ENCODE measurements around the gene SORD.
"Not testable (repeated sequence)": the region's sequence is repeated elsewhere in the genome, so short reads cannot be mapped to it uniquely, and the experiment has no call there.

Gene SORD

GRCh38 chr15:45024649-45025048 is 1.7 kb downstream of the SORD start:
- not testable (repeated sequence) for DNase-seq (ENCODE audit: low spot score)

GRCh38 chr15:45025627-45026026 is 2.6 kb downstream of the SORD start:
- not testable (repeated sequence) for DNase-seq (ENCODE audit: low spot score)

- DNase-seq (ENCODE audit: low spot score), result no peak
These were observed 3.7 kb downstream of the SORD start for GRCh38 chr15:45026651-45027190.

- no peak for DNase-seq (ENCODE audit: low spot score)
These were observed 4.2 kb downstream of the SORD start for GRCh38 chr15:45027220-45027619.

- DNase-seq (ENCODE audit: low spot score), result no peak
These were observed 7.7 kb downstream of the SORD start for GRCh38 chr15:45030743-45031142.

- not testable (repeated sequence) for DNase-seq (ENCODE audit: low spot score)
These were observed 8.6 kb downstream of the SORD start for GRCh38 chr15:45031522-45032028.

GRCh38 chr15:45032501-45032900 is 9.5 kb downstream of the SORD start:
- DNase-seq (ENCODE audit: low spot score), result not testable (repeated sequence)

- DNase-seq (ENCODE audit: low spot score), result not testable (repeated sequence)
These were observed 11.1 kb downstream of the SORD start for GRCh38 chr15:45034087-45034486.

- DNase-seq (ENCODE audit: low spot score), result not testable (repeated sequence)
These were observed 11.8 kb downstream of the SORD start for GRCh38 chr15:45034600-45035375.

- peak; percentile 70 for DNase-seq (ENCODE audit: low spot score)
These were observed 14.1 kb downstream of the SORD start for GRCh38 chr15:45036812-45037781.

GRCh38 chr15:45037936-45038335 is 14.9 kb downstream of the SORD start:
- DNase-seq (ENCODE audit: low spot score), result no peak

- DNase-seq (ENCODE audit: low spot score), result not testable (repeated sequence)
These were observed 17.4 kb downstream of the SORD start for GRCh38 chr15:45040396-45040795.

- DNase-seq (ENCODE audit: low spot score), result not testable (repeated sequence)
These were observed 18.5 kb downstream of the SORD start for GRCh38 chr15:45041538-45041937.

- DNase-seq (ENCODE audit: low spot score), result not testable (repeated sequence)
These were observed 19.9 kb downstream of the SORD start for GRCh38 chr15:45042859-45043258.

GRCh38 chr15:45044270-45044669 is 21.3 kb downstream of the SORD start:
- not testable (repeated sequence) for DNase-seq (ENCODE audit: low spot score)

GRCh38 chr15:45048449-45048793 is 25.4 kb downstream of the SORD start:
- DNase-seq (ENCODE audit: low spot score), result not testable (repeated sequence)

- peak; percentile 3 for DNase-seq (ENCODE audit: low spot score)
These were observed 26.0 kb downstream of the SORD start for GRCh38 chr15:45048794-45049631.

- no peak for DNase-seq (ENCODE audit: low spot score)
These were observed 27.6 kb downstream of the SORD start for GRCh38 chr15:45050587-45050986.

GRCh38 chr15:45052676-45053075 is 29.7 kb downstream of the SORD start:
- not testable (repeated sequence) for DNase-seq (ENCODE audit: low spot score)

GRCh38 chr15:45058690-45059675 is 36.0 kb downstream of the SORD start:
- DNase-seq (ENCODE audit: low spot score), result not testable (repeated sequence)

Measured in CD4-positive, alpha-beta T cell treated with Interleukin-15 for 4 hours (primary cell).